Stomach (tissue), 9 donors: Measurements from ENCODE around the gene STAB1. TPM values are rescaled to one million over a fixed set of nuclear protein-coding genes. Genes with fewer than 3 reads are reported as not detected.

Experiments
- DNase-seq, 2 donors: peaks; one replicate each; pipeline versions ENCODE4 v3.0.0 to v3.0.0-alpha.2; 2013 to 2019
- H3K27ac ChIP-seq, 5 donors: fragments of 200-600 bp in 4 of 5; sonication (generic) in 4 of 5; one replicate each; pipeline ENCODE4 v1.5.1; 2013 to 2019; ENCODE audit warnings: mild to moderate bottlenecking in 1 of 5, moderate library complexity in 1 of 5
- H3K27me3 ChIP-seq, 3 donors: fragments of 200-600 bp; sonication (generic); one replicate each; pipeline ENCODE4 v1.5.1; 2017 to 2019; ENCODE audit warnings: mixed run types in 1 of 3
- H3K36me3 ChIP-seq, 4 donors: fragments of 200-600 bp; sonication (generic); 1 replicate in 3 of 4; 2 replicates in 1 of 4; pipeline ENCODE4 v1.5.1; 2016 to 2019
- H3K4me1 ChIP-seq, 4 donors: fragments of 200-600 bp; sonication (generic); one replicate each; pipeline ENCODE4 v1.5.1; 2016 to 2019
- H3K4me3 ChIP-seq, 4 donors: fragments of 200-600 bp; sonication (generic) in 3 of 4; one replicate each; pipeline ENCODE4 v1.5.1; 2016 to 2019; ENCODE audit warnings: mild to moderate bottlenecking in 1 of 4
- H3K9me3 ChIP-seq, 4 donors: fragments of 200-600 bp; sonication (generic); one replicate each; pipeline ENCODE4 v1.5.1; 2016 to 2019
- EP300 ChIP-seq: sonication (generic); formaldehyde crosslinking; IDR thresholded peaks from one replicate; pipeline ENCODE4 v1.6.1; 2017; ENCODE audit warnings: antibody characterized with exemption
- POLR2A ChIP-seq, 4 donors: fragments of 450-650 bp; IDR thresholded peaks; one replicate each; pipeline ENCODE4 v1.6.1; 2016; ENCODE audit warnings: antibody characterized with exemption in 4 of 4, control low read depth in 2 of 4, mild to moderate bottlenecking in 1 of 4, moderate library complexity in 1 of 4
- POLR2AphosphoS5 ChIP-seq, 3 donors: sonication (generic); formaldehyde crosslinking; IDR thresholded peaks; one replicate each; pipeline ENCODE4 v1.6.1; 2016; ENCODE audit warnings: antibody characterized with exemption in 3 of 3
- WGBS, 5 donors: extraction: QIAGEN DNeasy Blood & Tissue Kit in 3 of 5; methylation state at CpG; one replicate each; pipeline versions ENCODE4 v1.1.5 to v1.1.7; 2013 to 2018; 5-methylcytosine and 5-hydroxymethylcytosine counted together
- intact Hi-C: fragments of 100-400 bp; cut with DNase I; formaldehyde crosslinking; loops from one replicate; pipeline ENCODE4 v1.15.1; 2023; ENCODE audit warnings: low total_unique reads
- polyA plus RNA-seq, 3 donors: library from polyadenylated mRNA; stranded (reverse); fragments of 200-250 nt; gene quantifications; one replicate each; pipeline ENCODE4 v1.2.3, GENCODE V29; 2013
- total RNA-seq, 5 donors: library from RNA; depleted of rRNA; stranded (reverse); fragments of >200 nt; gene quantifications; one replicate each; pipeline versions ENCODE4 v1.1.0 to v1.2.3, GENCODE V29; 2014 to 2016
- TF ChIP-seq, protein P1 (sequence below), 7 experiments: fragments of 450-650 bp in 4 of 7; fragments of 200-600 bp in 3 of 7; sonication (generic) in 3 of 7; IDR thresholded peaks; one replicate each; pipeline ENCODE4 v1.5.1; 2016 to 2019; ENCODE audit warnings: antibody characterized with exemption in 7 of 7, control low read depth in 2 of 7, mild to moderate bottlenecking in 1 of 7
- donor health status: healthy with polysubstance abuse.
- donor health status: Bipolar disorder and iron deficiency.
- donor health status: healthy.

STAB1 gene
- total and polyA plus RNA-seq, 8 donors, result 33.7 to 295 (median 62.8) TPM

DNA sequence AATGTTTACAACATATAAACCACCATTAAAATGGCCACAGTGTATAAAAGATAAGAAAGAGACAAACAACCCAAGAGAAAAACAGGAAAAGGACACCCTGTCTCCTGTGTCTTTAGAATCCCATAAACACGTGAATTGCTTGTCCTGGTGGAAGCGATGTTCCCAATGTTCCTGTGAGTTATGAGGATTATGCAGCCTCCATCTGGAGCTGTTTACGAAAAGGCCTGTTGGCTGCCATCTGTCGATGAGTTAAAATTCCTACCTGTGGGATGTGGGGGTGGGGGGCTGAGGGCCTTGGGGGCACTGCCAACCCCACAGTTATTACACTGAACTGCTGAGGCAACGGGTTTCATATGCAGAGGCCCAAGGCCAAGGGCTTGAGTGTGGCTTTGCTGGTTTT, 26.1 kb upstream of the STAB1 start:
- no peak overlapping the region for H3K27ac ChIP-seq
- 67 to 86% (median 80%) methylated on average over 5 of the region's 5 CpGs for WGBS, 5 donors

GRCh38 chr3:52470920-52471319, 24.2 kb upstream of the STAB1 start:
- Histone ChIP-seq H3K27me3 (no peaks in the 10 kb centered on the region), H3K36me3 (peaks cover 36 to 76% (median 70%) of the 10 kb centered on the region in 4 donors), H3K4me3 (no peak overlapping the region), H3K9me3 (no peaks in the 10 kb centered on the region), H3K27ac (peak overlapping the region in 1 of 5 donors; percentile 23), H3K4me1 (peaks cover 25 to 51% (median 38%) of the 10 kb centered on the region in 4 donors)
- no peak for TF ChIP-seq POLR2A (IDR thresholded peaks at IDR 0.05)
- no peak for TF ChIP-seq POLR2AphosphoS5 (IDR thresholded peaks at IDR 0.05)
- TF ChIP-seq EP300, result no peak
- TF ChIP-seq, protein P1, sequence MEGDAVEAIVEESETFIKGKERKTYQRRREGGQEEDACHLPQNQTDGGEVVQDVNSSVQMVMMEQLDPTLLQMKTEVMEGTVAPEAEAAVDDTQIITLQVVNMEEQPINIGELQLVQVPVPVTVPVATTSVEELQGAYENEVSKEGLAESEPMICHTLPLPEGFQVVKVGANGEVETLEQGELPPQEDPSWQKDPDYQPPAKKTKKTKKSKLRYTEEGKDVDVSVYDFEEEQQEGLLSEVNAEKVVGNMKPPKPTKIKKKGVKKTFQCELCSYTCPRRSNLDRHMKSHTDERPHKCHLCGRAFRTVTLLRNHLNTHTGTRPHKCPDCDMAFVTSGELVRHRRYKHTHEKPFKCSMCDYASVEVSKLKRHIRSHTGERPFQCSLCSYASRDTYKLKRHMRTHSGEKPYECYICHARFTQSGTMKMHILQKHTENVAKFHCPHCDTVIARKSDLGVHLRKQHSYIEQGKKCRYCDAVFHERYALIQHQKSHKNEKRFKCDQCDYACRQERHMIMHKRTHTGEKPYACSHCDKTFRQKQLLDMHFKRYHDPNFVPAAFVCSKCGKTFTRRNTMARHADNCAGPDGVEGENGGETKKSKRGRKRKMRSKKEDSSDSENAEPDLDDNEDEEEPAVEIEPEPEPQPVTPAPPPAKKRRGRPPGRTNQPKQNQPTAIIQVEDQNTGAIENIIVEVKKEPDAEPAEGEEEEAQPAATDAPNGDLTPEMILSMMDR (IDR thresholded peaks at IDR 0.05), result no peak
- intact Hi-C loops, result no loop called here
- no peak for DNase-seq
- WGBS, 5 donors, result 82 to 98% (median 87%) methylated on average over 4 of the region's 4 CpGs

More for the DNA sequence above, 26.1 kb upstream of the STAB1 start:
- peaks cover 24 to 74% (median 66%) of the 10 kb centered on the region in 4 donors for H3K36me3 ChIP-seq
- H3K4me1 ChIP-seq, result peaks cover 25 to 60% (median 40%) of the 10 kb centered on the region in 4 donors
- intact Hi-C loops, result no loop called here
- H3K9me3 ChIP-seq, result no peaks in the 10 kb centered on the region
- H3K4me3 ChIP-seq, result no peak overlapping the region
- DNase-seq, result peak in 1 of 2 donors; percentile 38
- TF ChIP-seq EP300, result no peak
- no peak for TF ChIP-seq POLR2A (IDR thresholded peaks at IDR 0.05)
- TF ChIP-seq POLR2AphosphoS5 (IDR thresholded peaks at IDR 0.05), result no peak
- TF ChIP-seq, protein P1 (IDR thresholded peaks at IDR 0.05), result no peak
- H3K27me3 ChIP-seq, result no peaks in the 10 kb centered on the region

GRCh38 chr3:52471371-52472238, 23.5 kb upstream of the STAB1 start:
- peaks cover 43 to 79% (median 73%) of the 10 kb centered on the region in 4 donors for H3K36me3 ChIP-seq
- no peaks in the 10 kb centered on the region for H3K27me3 ChIP-seq
- peaks cover 25 to 47% (median 36%) of the 10 kb centered on the region in 4 donors for H3K4me1 ChIP-seq
- DNase-seq, result peak; percentile 78 to 81
- no peaks in the 10 kb centered on the region for H3K9me3 ChIP-seq
- TF ChIP-seq, protein P1 (IDR thresholded peaks at IDR 0.05), result peak in 5 of 7 experiments; percentile 20 to 71 (median 38)
- TF ChIP-seq POLR2AphosphoS5 (IDR thresholded peaks at IDR 0.05), result no peak
- intact Hi-C loops, result no loop called here
- WGBS, 5 donors, result 34 to 57% (median 45%) methylated on average over 19 to 26 of the region's 26 CpGs
- H3K4me3 ChIP-seq, result no peak overlapping the region
- peak overlapping the region in 1 of 5 donors; percentile 23 for H3K27ac ChIP-seq

DNA sequence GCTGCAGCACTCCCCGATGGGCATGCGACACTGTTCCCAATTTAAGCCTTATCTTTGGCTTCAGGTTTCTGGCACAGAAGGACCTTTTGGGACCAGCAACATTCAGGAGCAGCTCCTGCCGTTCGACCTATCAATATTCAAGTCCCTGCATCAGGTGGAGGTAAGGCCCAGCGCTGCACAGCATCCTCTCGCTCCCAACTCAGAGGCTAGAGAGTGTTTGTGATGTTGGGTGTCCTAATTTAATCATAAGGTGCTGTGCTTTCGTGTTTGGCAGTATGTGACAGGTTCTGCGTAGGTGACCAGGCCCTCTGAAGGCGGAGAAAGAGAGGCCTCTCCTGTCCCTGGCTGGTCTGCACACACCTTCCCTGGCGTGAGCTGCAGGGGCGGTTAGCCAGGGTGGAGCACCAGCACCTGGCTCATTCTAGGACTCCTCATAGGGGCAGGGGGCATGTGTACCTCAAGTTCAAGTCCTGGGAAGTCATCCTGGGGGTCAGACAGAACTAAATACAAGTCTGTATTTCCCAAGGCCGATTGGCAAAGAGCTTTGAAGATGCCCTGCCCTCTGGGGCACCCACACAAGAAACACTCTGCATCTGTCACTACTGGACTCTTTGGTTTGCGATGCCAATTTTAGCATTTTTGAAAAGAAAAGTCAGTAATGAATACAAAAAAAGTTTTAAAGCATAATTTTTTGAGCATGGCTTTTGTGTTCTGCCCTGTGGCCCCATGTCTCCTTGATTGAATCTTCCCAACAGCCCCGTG, 22.7 kb upstream of the STAB1 start:
- WGBS, 5 donors, result 72 to 81% (median 74%) methylated on average over 12 to 14 of the region's 14 CpGs
- H3K36me3 ChIP-seq, result peaks cover 48 to 82% (median 77%) of the 10 kb centered on the region in 4 donors
- no peak for DNase-seq
- H3K4me1 ChIP-seq, result peaks cover 25 to 42% (median 33%) of the 10 kb centered on the region in 4 donors
- H3K27ac ChIP-seq, result peak overlapping the region in 1 of 5 donors; percentile 7
- H3K4me3 ChIP-seq, result no peak overlapping the region
- H3K9me3 ChIP-seq, result no peaks in the 10 kb centered on the region
- H3K27me3 ChIP-seq, result no peaks in the 10 kb centered on the region
- TF ChIP-seq, protein P1 (IDR thresholded peaks at IDR 0.05), result peak in 2 of 7 experiments; percentile 3 to 4
- TF ChIP-seq EP300 (no peak), POLR2AphosphoS5 (IDR thresholded peaks at IDR 0.05) (no peak)
- intact Hi-C loops, result no loop called here
